ENCODE measurements around the gene MICALL2.

Gene MICALL2

GRCh38 chr7:1492640-1493039, 33.4 kb upstream of the MICALL2 start:
- TF ChIP-seq, protein P1, sequence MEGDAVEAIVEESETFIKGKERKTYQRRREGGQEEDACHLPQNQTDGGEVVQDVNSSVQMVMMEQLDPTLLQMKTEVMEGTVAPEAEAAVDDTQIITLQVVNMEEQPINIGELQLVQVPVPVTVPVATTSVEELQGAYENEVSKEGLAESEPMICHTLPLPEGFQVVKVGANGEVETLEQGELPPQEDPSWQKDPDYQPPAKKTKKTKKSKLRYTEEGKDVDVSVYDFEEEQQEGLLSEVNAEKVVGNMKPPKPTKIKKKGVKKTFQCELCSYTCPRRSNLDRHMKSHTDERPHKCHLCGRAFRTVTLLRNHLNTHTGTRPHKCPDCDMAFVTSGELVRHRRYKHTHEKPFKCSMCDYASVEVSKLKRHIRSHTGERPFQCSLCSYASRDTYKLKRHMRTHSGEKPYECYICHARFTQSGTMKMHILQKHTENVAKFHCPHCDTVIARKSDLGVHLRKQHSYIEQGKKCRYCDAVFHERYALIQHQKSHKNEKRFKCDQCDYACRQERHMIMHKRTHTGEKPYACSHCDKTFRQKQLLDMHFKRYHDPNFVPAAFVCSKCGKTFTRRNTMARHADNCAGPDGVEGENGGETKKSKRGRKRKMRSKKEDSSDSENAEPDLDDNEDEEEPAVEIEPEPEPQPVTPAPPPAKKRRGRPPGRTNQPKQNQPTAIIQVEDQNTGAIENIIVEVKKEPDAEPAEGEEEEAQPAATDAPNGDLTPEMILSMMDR (IDR thresholded peaks at IDR 0.05; ENCODE audit: low read length, missing control alignments), result no peak
- H3K4me3 ChIP-seq (replicated peaks; ENCODE audit: low read depth, low read length), result no peak overlapping the region
- DNase-seq (ENCODE audit: low read depth), result no peak

DNA sequence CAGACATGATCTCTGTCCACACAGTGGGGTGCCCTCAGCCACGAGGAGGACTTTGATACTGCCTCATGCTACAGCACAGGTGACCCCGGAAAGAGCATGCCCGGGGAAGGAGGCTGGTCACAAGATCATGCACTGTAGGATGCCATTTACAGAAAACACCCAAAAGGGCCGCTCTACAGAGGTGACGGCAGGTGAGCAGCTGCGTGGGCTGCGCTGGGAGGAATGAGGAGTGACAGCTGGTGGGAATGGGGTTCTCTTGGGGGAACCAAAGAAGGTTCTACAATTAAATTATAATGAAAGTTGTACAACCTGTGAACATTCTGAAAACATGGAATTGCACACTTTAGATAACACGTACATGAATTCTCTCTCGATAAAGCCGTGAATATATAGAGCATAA, 33.0 kb upstream of the MICALL2 start:
- DNase-seq (ENCODE audit: low read depth), result no peak
- no peak overlapping the region for H3K4me3 ChIP-seq (replicated peaks; ENCODE audit: low read depth, low read length)
- TF ChIP-seq, protein P1 (IDR thresholded peaks at IDR 0.05; ENCODE audit: low read length, missing control alignments), result no peak

- TF ChIP-seq, protein P1 (IDR thresholded peaks at IDR 0.05; ENCODE audit: low read length, missing control alignments), result no peak
- DNase-seq (ENCODE audit: low read depth), result no peak
- no peak overlapping the region for H3K4me3 ChIP-seq (replicated peaks; ENCODE audit: low read depth, low read length)
Measured at GRCh38 chr7:1490837-1491236, 31.6 kb upstream of the MICALL2 start.

DNA sequence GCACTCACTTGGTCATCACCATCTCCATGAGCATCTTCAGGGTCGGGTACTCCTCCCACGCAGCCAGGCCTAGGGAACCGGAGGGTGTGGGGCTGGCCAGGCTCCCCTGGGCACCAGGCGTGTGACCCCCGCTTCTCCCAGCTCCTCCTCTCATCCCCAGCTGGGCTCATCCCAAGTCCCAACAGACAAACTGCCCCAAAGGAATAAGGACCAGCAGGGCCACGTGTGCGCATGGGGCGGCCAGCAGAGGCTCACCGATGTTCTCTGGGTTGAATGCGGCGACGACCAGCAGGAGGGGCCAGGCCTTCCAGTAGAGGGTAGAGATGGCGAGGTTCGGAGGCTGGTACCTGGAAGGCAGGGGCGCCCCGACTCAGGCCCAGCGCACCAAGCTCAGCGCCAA, 30.1 kb upstream of the MICALL2 start:
- DNase-seq (ENCODE audit: low read depth), result no peak
- no peak overlapping the region for H3K4me3 ChIP-seq (replicated peaks; ENCODE audit: low read depth, low read length)
- TF ChIP-seq, protein P1 (IDR thresholded peaks at IDR 0.05; ENCODE audit: low read length, missing control alignments), result no peak

GRCh38 chr7:1488016-1488415, 28.7 kb upstream of the MICALL2 start:
- DNase-seq (ENCODE audit: low read depth), result no peak
- TF ChIP-seq, protein P1 (IDR thresholded peaks at IDR 0.05; ENCODE audit: low read length, missing control alignments), result no peak
- no peak overlapping the region for H3K4me3 ChIP-seq (replicated peaks; ENCODE audit: low read depth, low read length)

DNA sequence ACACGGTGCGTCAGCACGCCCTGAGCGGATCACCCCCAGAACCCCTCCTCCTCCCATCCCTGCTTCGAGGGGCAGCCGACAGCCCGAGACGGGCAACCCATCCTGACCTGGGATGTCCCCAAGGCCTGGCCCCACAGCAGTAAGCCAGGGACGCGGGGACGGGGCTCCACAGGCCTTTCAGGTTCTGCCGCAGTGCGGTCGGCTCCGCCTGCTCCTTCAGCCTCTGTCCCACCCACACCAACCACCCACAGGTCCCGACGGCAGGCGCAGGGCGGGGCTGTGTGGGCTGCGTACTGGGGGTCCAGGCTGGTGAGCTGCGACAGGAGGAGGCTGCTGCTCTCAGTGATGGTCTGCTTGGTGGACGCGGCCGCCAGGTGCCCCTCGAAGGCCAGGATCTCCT, 28.2 kb upstream of the MICALL2 start:
- H3K4me3 ChIP-seq (replicated peaks; ENCODE audit: low read depth, low read length), result no peak overlapping the region
- TF ChIP-seq, protein P1 (IDR thresholded peaks at IDR 0.05; ENCODE audit: low read length, missing control alignments), result no peak
- DNase-seq (ENCODE audit: low read depth), result no peak

DNA sequence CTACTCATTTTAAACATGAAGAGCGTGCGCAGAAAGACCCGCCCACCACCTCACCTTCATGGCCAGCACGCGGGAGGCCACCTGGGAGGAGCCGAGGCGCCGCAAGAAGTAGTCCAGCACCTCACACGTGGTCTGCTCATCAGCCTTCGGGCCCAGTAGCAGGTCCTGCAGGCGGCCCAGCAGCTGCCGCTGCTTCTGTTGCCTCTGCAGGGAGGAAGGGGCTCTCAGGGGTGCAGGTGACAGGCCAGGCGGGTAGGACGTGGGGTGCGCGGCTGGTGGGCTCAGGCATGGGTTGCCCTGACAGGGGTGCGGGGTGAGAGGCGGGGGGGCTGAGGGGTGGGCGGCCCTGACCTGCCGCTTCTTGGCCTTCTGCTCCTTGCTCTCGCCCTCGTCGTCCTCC, 27.3 kb upstream of the MICALL2 start:
- no peak overlapping the region for H3K4me3 ChIP-seq (replicated peaks; ENCODE audit: low read depth, low read length)
- TF ChIP-seq, protein P1 (IDR thresholded peaks at IDR 0.05; ENCODE audit: low read length, missing control alignments), result no peak
- no peak for DNase-seq (ENCODE audit: low read depth)
